Astrocyte (in vitro differentiated cells and primary cell): ENCODE data around the gene SRCIN1. TPM values are rescaled to one million over a fixed set of nuclear protein-coding genes. Genes with fewer than 3 reads are reported as not detected.
"Not testable (repeated sequence)": the region's sequence is repeated elsewhere in the genome, so short reads cannot be mapped to it uniquely, and the experiment has no call there.

Experiments used
- DNase-seq: peaks from one replicate; pipeline ENCODE4 v3.0.0-alpha.2; 2010; ENCODE audit warnings: low read depth
- FAIRE-seq: peaks from 2 replicates; lab custom pipeline; 2011; peaks lifted over from hg19 to GRCh38; lab: Jason Lieb, UNC
- H2AFZ ChIP-seq: 2 replicates; pipeline ENCODE4 v1.6.0; 2012; ENCODE audit warnings: low read depth, low read length, inconsistent platforms
- H3K27ac ChIP-seq: 2 replicates; pipeline ENCODE4 v1.5.1; 2011; ENCODE audit warnings: low read depth, low read length, inconsistent platforms
- H3K27me3 ChIP-seq: 2 replicates; pipeline ENCODE4 v1.6.0; 2011; ENCODE audit warnings: low read length, inconsistent platforms; ENCODE audit not compliant: insufficient read depth
- H3K36me3 ChIP-seq: 2 replicates; pipeline ENCODE4 v1.5.1; 2011; ENCODE audit warnings: low read length, inconsistent platforms; ENCODE audit not compliant: insufficient read depth
- H3K4me1 ChIP-seq: 2 replicates; pipeline ENCODE4 v1.5.1; 2011; ENCODE audit warnings: low read length, inconsistent platforms; ENCODE audit not compliant: insufficient read depth
- H3K4me2 ChIP-seq: 2 replicates; pipeline ENCODE4 v1.6.0; 2012; ENCODE audit warnings: low read length, inconsistent platforms
- H3K4me3 ChIP-seq: 2 replicates; pipeline ENCODE4 v1.5.1; 2011; ENCODE audit warnings: low read depth, mild to moderate bottlenecking, low read length, inconsistent platforms; ENCODE audit not compliant: insufficient read depth
- H3K79me2 ChIP-seq: 2 replicates; pipeline ENCODE4 v1.6.0; 2012; ENCODE audit warnings: mild to moderate bottlenecking, low read length, inconsistent platforms; ENCODE audit not compliant: insufficient read depth
- H3K9ac ChIP-seq: 2 replicates; pipeline ENCODE4 v1.6.0; 2012; ENCODE audit warnings: mild to moderate bottlenecking, low read length, inconsistent platforms
- H3K9me3 ChIP-seq: 2 replicates; pipeline ENCODE4 v1.5.1; 2012; ENCODE audit warnings: low read depth, mild to moderate bottlenecking, low read length, inconsistent platforms; ENCODE audit not compliant: insufficient read depth
- H4K20me1 ChIP-seq: 2 replicates; pipeline ENCODE4 v1.6.0; 2012; ENCODE audit warnings: low read length, inconsistent platforms; ENCODE audit not compliant: insufficient read depth
- H3K27ac Mint-ChIP-seq: one replicate; pipeline ENCODE4 v1.8.0; 2021; ENCODE audit warnings: mild to moderate bottlenecking, mixed read lengths; ENCODE audit not compliant: unreplicated experiment
- H3K27me3 Mint-ChIP-seq: one replicate; pipeline ENCODE4 v1.8.0; 2021; ENCODE audit warnings: low read depth, mixed read lengths; ENCODE audit not compliant: unreplicated experiment
- H3K36me3 Mint-ChIP-seq: one replicate; pipeline ENCODE4 v1.8.0; 2021; ENCODE audit warnings: low read depth, mixed read lengths; ENCODE audit not compliant: unreplicated experiment
- H3K4me1 Mint-ChIP-seq: one replicate; pipeline ENCODE4 v1.8.0; 2021; ENCODE audit warnings: low read depth, mixed read lengths; ENCODE audit not compliant: unreplicated experiment
- H3K4me3 Mint-ChIP-seq: one replicate; pipeline ENCODE4 v1.8.0; 2021; ENCODE audit warnings: mild to moderate bottlenecking, moderate library complexity, mixed read lengths; ENCODE audit not compliant: unreplicated experiment
- H3K9me3 Mint-ChIP-seq: one replicate; pipeline ENCODE4 v1.8.0; 2021; ENCODE audit warnings: mild to moderate bottlenecking, mixed read lengths; ENCODE audit not compliant: unreplicated experiment
- EZH2 ChIP-seq: IDR thresholded peaks from 2 replicates; pipeline ENCODE4 v1.6.1; 2012; ENCODE audit warnings: mild to moderate bottlenecking, low read length, inconsistent platforms; ENCODE audit not compliant: insufficient read depth
- total RNA-seq: library from RNA; stranded (reverse); gene quantifications from 2 replicates; pipeline ENCODE4 v1.2.1, GENCODE V29; 2021
- TF ChIP-seq, protein P1 (sequence below): IDR thresholded peaks from 2 replicates; pipeline ENCODE4 v1.5.1; 2011; ENCODE audit warnings: low read depth, mild to moderate bottlenecking, inconsistent platforms, low read length, moderate library complexity; ENCODE audit not compliant: insufficient read depth

Gene SRCIN1
- total RNA-seq, 1 donor from 2014 or later: 1.5 TPM

DNA sequence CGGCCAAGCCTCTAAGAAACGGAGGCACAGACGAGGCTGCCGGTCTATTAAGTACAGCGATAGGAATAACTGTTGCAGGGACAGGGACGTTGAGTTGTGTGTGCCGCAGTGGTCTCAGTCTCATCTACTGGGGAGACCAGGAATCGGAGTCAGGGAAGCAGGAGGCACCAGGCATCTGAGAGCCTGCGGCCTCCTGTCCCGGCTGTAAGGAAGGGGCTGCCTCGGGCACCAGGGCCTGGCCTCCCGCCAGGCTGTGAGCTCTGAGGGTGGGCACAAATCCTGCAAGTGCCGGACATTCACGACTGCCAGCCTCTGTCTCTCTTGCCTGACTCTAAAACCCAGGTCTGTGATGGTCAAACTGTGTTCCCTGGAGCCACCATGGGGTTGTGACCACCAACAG lies 101.5 kb downstream of the SRCIN1 start:
- Histone ChIP-seq H3K9ac (no peak overlapping the region), H3K9me3 (no peaks in the 10 kb centered on the region), H3K79me2 (no peaks in the 10 kb centered on the region), H3K4me3 (no peak overlapping the region), H3K4me2 (no peak overlapping the region), H3K36me3 (peaks cover 30% of the 10 kb centered on the region), H3K27ac (no peak overlapping the region), H4K20me1 (peaks cover 32% of the 10 kb centered on the region), H2AFZ (no peak overlapping the region), H3K4me1 (peaks cover 2% of the 10 kb centered on the region), H3K27me3 (no peaks in the 10 kb centered on the region)
- DNase-seq: no peak
- Mint-ChIP-seq H3K27me3 (no peaks in the 10 kb centered on the region), H3K9me3 (no peaks in the 10 kb centered on the region), H3K27ac (no peak overlapping the region), H3K4me1 (peaks cover 16% of the 10 kb centered on the region), H3K36me3 (peaks cover 37% of the 10 kb centered on the region), H3K4me3 (no peak overlapping the region)
- TF ChIP-seq, protein P1, sequence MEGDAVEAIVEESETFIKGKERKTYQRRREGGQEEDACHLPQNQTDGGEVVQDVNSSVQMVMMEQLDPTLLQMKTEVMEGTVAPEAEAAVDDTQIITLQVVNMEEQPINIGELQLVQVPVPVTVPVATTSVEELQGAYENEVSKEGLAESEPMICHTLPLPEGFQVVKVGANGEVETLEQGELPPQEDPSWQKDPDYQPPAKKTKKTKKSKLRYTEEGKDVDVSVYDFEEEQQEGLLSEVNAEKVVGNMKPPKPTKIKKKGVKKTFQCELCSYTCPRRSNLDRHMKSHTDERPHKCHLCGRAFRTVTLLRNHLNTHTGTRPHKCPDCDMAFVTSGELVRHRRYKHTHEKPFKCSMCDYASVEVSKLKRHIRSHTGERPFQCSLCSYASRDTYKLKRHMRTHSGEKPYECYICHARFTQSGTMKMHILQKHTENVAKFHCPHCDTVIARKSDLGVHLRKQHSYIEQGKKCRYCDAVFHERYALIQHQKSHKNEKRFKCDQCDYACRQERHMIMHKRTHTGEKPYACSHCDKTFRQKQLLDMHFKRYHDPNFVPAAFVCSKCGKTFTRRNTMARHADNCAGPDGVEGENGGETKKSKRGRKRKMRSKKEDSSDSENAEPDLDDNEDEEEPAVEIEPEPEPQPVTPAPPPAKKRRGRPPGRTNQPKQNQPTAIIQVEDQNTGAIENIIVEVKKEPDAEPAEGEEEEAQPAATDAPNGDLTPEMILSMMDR: no peak
- TF ChIP-seq EZH2: no peak
- no peak for FAIRE-seq

- not testable (repeated sequence) for H3K27ac Mint-ChIP-seq, H3K9me3 ChIP-seq, H3K27me3 Mint-ChIP-seq, H3K79me2 ChIP-seq, FAIRE-seq, H3K4me1 ChIP-seq, H3K4me1 Mint-ChIP-seq, H3K9ac ChIP-seq, DNase-seq, H3K27ac ChIP-seq, H2AFZ ChIP-seq, H3K4me2 ChIP-seq, H3K9me3 Mint-ChIP-seq, H3K27me3 ChIP-seq, H3K4me3 ChIP-seq
- peaks cover 30% of the 10 kb centered on the region for H3K36me3 ChIP-seq
- peaks cover 29% of the 10 kb centered on the region for H4K20me1 ChIP-seq
- H3K4me3 Mint-ChIP-seq: peak overlapping the region; percentile 7
- peaks cover 37% of the 10 kb centered on the region for H3K36me3 Mint-ChIP-seq
These were observed 102.4 kb downstream of the SRCIN1 start for GRCh38 chr17:38503286-38503913.

- not testable (repeated sequence) for H3K4me3 Mint-ChIP-seq, H3K79me2 ChIP-seq, H3K27me3 ChIP-seq, FAIRE-seq, H3K4me1 ChIP-seq, H3K9me3 Mint-ChIP-seq, H3K9me3 ChIP-seq, H3K4me3 ChIP-seq, H3K4me2 ChIP-seq, DNase-seq, H2AFZ ChIP-seq, H3K27ac ChIP-seq, H3K27me3 Mint-ChIP-seq, H3K27ac Mint-ChIP-seq, H3K4me1 Mint-ChIP-seq, H3K9ac ChIP-seq
- H3K36me3 Mint-ChIP-seq: peaks cover 31% of the 10 kb centered on the region
- Histone ChIP-seq H3K36me3 (peaks cover 29% of the 10 kb centered on the region), H4K20me1 (peaks cover 24% of the 10 kb centered on the region)
These were observed 104.0 kb downstream of the SRCIN1 start for GRCh38 chr17:38501718-38502117.

- Histone ChIP-seq H4K20me1 (peaks cover 15% of the 10 kb centered on the region), H3K36me3 (peaks cover 17% of the 10 kb centered on the region)
- not testable (repeated sequence) for DNase-seq, H3K27me3 ChIP-seq, H3K9ac ChIP-seq, H2AFZ ChIP-seq, H3K4me1 Mint-ChIP-seq, H3K27ac ChIP-seq, H3K79me2 ChIP-seq, H3K27ac Mint-ChIP-seq, H3K4me1 ChIP-seq, H3K4me2 ChIP-seq, H3K9me3 Mint-ChIP-seq, H3K4me3 Mint-ChIP-seq, H3K4me3 ChIP-seq, H3K9me3 ChIP-seq, H3K27me3 Mint-ChIP-seq, FAIRE-seq
- peaks cover 31% of the 10 kb centered on the region for H3K36me3 Mint-ChIP-seq
These were observed 106.5 kb downstream of the SRCIN1 start for GRCh38 chr17:38499230-38499629.
